A549 (cell line): ENCODE measurements around the gene DAZAP1. TPM values are rescaled to one million over a fixed set of nuclear protein-coding genes. Genes with fewer than 3 reads are reported as not detected.

Source experiments
- ATAC-seq, 2 experiments: fragments of 200-7000 bp in 1 of 2; fragments of >200 bp in 1 of 2; cut with Nextera tagmentation in 1 of 2; cut with Tn5 transposase in 1 of 2; 3 replicates each; pipeline versions ENCODE4 v1.8.0 to v1.9.1; 2018 to 2020; ENCODE audit warnings: mild to moderate bottlenecking in 1 of 2, moderate library complexity in 1 of 2
- CTCF ChIA-PET: fragments of 300-600 bp; sonication (Branson Sonifier 250); formaldehyde crosslinking; extraction: SDS; loops from one replicate; lab custom pipeline; 2021; ENCODE audit warnings: antibody characterized with exemption, inconsistent platforms; lab: Yijun Ruan, JAX
- POLR2A ChIA-PET: fragments of 350-600 bp; formaldehyde crosslinking; extraction: SDS; loops from one replicate; lab custom pipeline; 2021; ENCODE audit warnings: antibody characterized with exemption, inconsistent platforms; lab: Yijun Ruan, JAX
- DNase-seq, 2 experiments: peaks; one replicate each; pipeline versions ENCODE4 v3.0.0 to v3.0.0-alpha.2; 2011 to 2016; ENCODE audit warnings: low read depth in 1 of 2, low spot score in 1 of 2
- FAIRE-seq: peaks from 2 replicates; lab custom pipeline; 2011; peaks lifted over from hg19 to GRCh38; lab: Jason Lieb, UNC
- H3K27ac ChIP-seq, 2 experiments: fragments of >200 bp; sonication (Bioruptor Twin); formaldehyde crosslinking; 3 replicates each; pipeline ENCODE4 v1.5.1; 2016 to 2017
- H3K4me1 ChIP-seq: fragments of >200 bp; sonication (Bioruptor Twin); formaldehyde crosslinking; 3 replicates; pipeline ENCODE4 v1.6.1; 2016
- H3K4me2 ChIP-seq: fragments of >200 bp; sonication (Bioruptor Twin); formaldehyde crosslinking; 3 replicates; pipeline ENCODE4 v1.6.1; 2016
- H3K4me3 ChIP-seq: fragments of >200 bp; sonication (Bioruptor Twin); formaldehyde crosslinking; 3 replicates; pipeline ENCODE4 v1.5.1; 2016
- H3K9me3 ChIP-seq: fragments of >200 bp; sonication (Bioruptor Twin); formaldehyde crosslinking; 3 replicates; pipeline ENCODE4 v1.6.1; 2016
- ATOH8 ChIP-seq: fragments of 250-450 bp; sonication (Bioruptor Pico); IDR thresholded peaks from 2 replicates; pipeline ENCODE4 v1.5.0; 2020; ENCODE audit warnings: low read depth, mild to moderate bottlenecking, moderate library complexity
- BCL3 ChIP-seq: fragments of >200 bp; sonication (Bioruptor Twin); formaldehyde crosslinking; IDR thresholded peaks from 3 replicates; pipeline ENCODE4 v1.6.1; 2016
- BHLHE40 ChIP-seq: IDR thresholded peaks from 2 replicates; pipeline ENCODE4 v1.6.1; 2012; ENCODE audit warnings: low read depth, low read length, inconsistent platforms
- CEBPB ChIP-seq, 2 experiments: fragments of >200 bp in 1 of 2; sonication (Bioruptor Twin) in 1 of 2; formaldehyde crosslinking in 1 of 2; IDR thresholded peaks; 2 replicates each; pipeline ENCODE4 v1.6.1; 2012 to 2016
- CHD2 ChIP-seq: fragments of 150-350 bp; IDR thresholded peaks from 2 replicates; pipeline ENCODE4 v1.6.1; 2014; ENCODE audit warnings: low read length; ENCODE audit not compliant: partially characterized antibody
- EHMT2 ChIP-seq: fragments of 200-600 bp; sonication (generic); IDR thresholded peaks from 2 replicates; pipeline ENCODE4 v1.6.1; 2016; ENCODE audit warnings: antibody characterized with exemption, low read depth, mild to moderate bottlenecking, moderate library complexity
- ELK1 ChIP-seq: fragments of 150-350 bp; IDR thresholded peaks from 2 replicates; pipeline ENCODE4 v1.6.1; 2014; ENCODE audit warnings: low read depth, mild to moderate bottlenecking, low read length
- FOSB ChIP-seq: fragments of 250-450 bp; sonication (Bioruptor Pico); IDR thresholded peaks from 2 replicates; pipeline ENCODE4 v1.5.0; 2020; ENCODE audit warnings: mild to moderate bottlenecking, moderate library complexity
- FOXS1 ChIP-seq: fragments of 250-450 bp; sonication (Bioruptor Pico); IDR thresholded peaks from 2 replicates; pipeline ENCODE4 v1.5.0; 2020; ENCODE audit warnings: mild to moderate bottlenecking, moderate library complexity
- HEYL ChIP-seq: fragments of 250-450 bp; sonication (Bioruptor Pico); IDR thresholded peaks from 2 replicates; pipeline ENCODE4 v1.8.0; 2021; ENCODE audit warnings: mild to moderate bottlenecking, moderate library complexity
- KDM1A ChIP-seq: fragments of 200-600 bp; sonication (generic); IDR thresholded peaks from 2 replicates; pipeline ENCODE4 v1.6.1; 2016; ENCODE audit warnings: low read depth, mild to moderate bottlenecking
- MAX ChIP-seq: IDR thresholded peaks from 2 replicates; pipeline ENCODE4 v1.6.1; 2012
- NPAS2 ChIP-seq: fragments of 250-450 bp; sonication (Bioruptor Pico); IDR thresholded peaks from 2 replicates; pipeline ENCODE4 v1.8.0; 2022; ENCODE audit warnings: mild to moderate bottlenecking, moderate library complexity, borderline replicate concordance
- RAD21 ChIP-seq, 2 experiments: fragments of >200 bp in 1 of 2; sonication (Bioruptor Twin) in 1 of 2; formaldehyde crosslinking in 1 of 2; IDR thresholded peaks in 1 of 2; conservative IDR thresholded peaks in 1 of 2; 2 replicates in 1 of 2; 3 replicates in 1 of 2; pipeline ENCODE4 v1.6.1; 2012 to 2018; ENCODE audit warnings: inconsistent platforms in 1 of 2
- RCOR1 ChIP-seq: fragments of 150-350 bp; IDR thresholded peaks from 2 replicates; pipeline ENCODE4 v1.6.1; 2014; ENCODE audit warnings: antibody characterized with exemption, low read length, low read depth
- RNF2 ChIP-seq: fragments of 200-600 bp; sonication (generic); IDR thresholded peaks from 2 replicates; pipeline ENCODE4 v1.6.1; 2016; ENCODE audit warnings: low read depth, mild to moderate bottlenecking, antibody characterized with exemption, moderate library complexity, borderline replicate concordance
- SMC3 ChIP-seq: fragments of >200 bp; sonication (Bioruptor Twin); formaldehyde crosslinking; IDR thresholded peaks from 3 replicates; pipeline ENCODE4 v1.6.1; 2018; ENCODE audit warnings: inconsistent platforms
- TP53 ChIP-seq: fragments of 250-450 bp; sonication (Bioruptor Pico); IDR thresholded peaks from 2 replicates; pipeline ENCODE4 v1.5.0; 2021; ENCODE audit warnings: mild to moderate bottlenecking, moderate library complexity
- ZFP36 ChIP-seq: fragments of 450-650 bp; IDR thresholded peaks from 2 replicates; pipeline ENCODE4 v1.6.1; 2014; ENCODE audit warnings: borderline replicate concordance; ENCODE audit not compliant: partially characterized antibody
- ZSCAN20 ChIP-seq: fragments of 250-450 bp; sonication (Bioruptor Pico); IDR thresholded peaks from 2 replicates; pipeline ENCODE4 v1.8.0; 2022; ENCODE audit warnings: mild to moderate bottlenecking, moderate library complexity
- WGBS: methylation state at CpG from one replicate; pipeline ENCODE4 v1.1.6; 2017; ENCODE audit errors: missing lambda C conversion rate; 5-methylcytosine and 5-hydroxymethylcytosine counted together
- polyA plus RNA-seq, 4 experiments: library from polyadenylated mRNA; depleted of rRNA in 3 of 4; stranded (reverse); fragments of >200 nt; fragmentation: RNase III in 1 of 4; extraction: RNeasy Plus Mini Kit Qiagen cat#74134 plus additional on column Dnase treatment in 1 of 4; gene quantifications; 2 replicates in 3 of 4; 3 replicates in 1 of 4; pipeline ENCODE4 v1.2.3, GENCODE V29; 2011 to 2017
- TF ChIP-seq, protein P1 (sequence below): fragments of 250-450 bp; sonication (Bioruptor Pico); IDR thresholded peaks from 2 replicates; pipeline ENCODE4 v1.5.0; 2021; ENCODE audit warnings: mild to moderate bottlenecking, moderate library complexity, borderline replicate concordance

DAZAP1 gene
- polyA plus RNA-seq, 2 of the 4 experiments (the other 2 are of a cell fraction), result 58.9 to 86.3 TPM

- ATAC-seq, result no peak
- peaks cover 4% of the 10 kb centered on the region for H3K4me1 ChIP-seq
- CTCF ChIA-PET, result no interaction called here
Observed at GRCh38 chr19:1433119-1434039, 26.0 kb downstream of the DAZAP1 start.

GRCh38 chr19:1434040-1434366, 26.6 kb downstream of the DAZAP1 start:
- H3K27ac ChIP-seq, result no peak overlapping the region
- H3K9me3 ChIP-seq, result no peaks in the 10 kb centered on the region
- TF ChIP-seq BHLHE40 (no peak), KDM1A (no peak)
- TF ChIP-seq, all 56 proteins: peak for 0
- FAIRE-seq, result no peak
- Histone ChIP-seq H3K4me3 (no peak overlapping the region), H3K4me1 (peaks cover 4% of the 10 kb centered on the region), H3K4me2 (no peak overlapping the region)
- no peak for DNase-seq
- WGBS, result 100% methylated on average over 6 of the region's 17 CpGs
- ATAC-seq, result no peak
- POLR2A ChIA-PET, result no interaction called here
- CTCF ChIA-PET, result no interaction called here

More at GRCh38 chr19:1433119-1434039, 26.0 kb downstream of the DAZAP1 start:
- POLR2A ChIA-PET, result no interaction called here
- Histone ChIP-seq H3K27ac (no peak overlapping the region), H3K4me3 (no peak overlapping the region), H3K4me2 (no peak overlapping the region), H3K9me3 (no peaks in the 10 kb centered on the region)
- FAIRE-seq (no peak), DNase-seq (no peak)
- no peak for TF ChIP-seq RCOR1
- TF ChIP-seq RNF2, result no peak
- no peak for TF ChIP-seq CHD2
- TF ChIP-seq CEBPB (IDR thresholded peaks at IDR 0.05), result no peak
- TF ChIP-seq BCL3, result no peak
- TF ChIP-seq ATOH8, result no peak
- TF ChIP-seq HEYL, result no peak
- TF ChIP-seq FOXS1, result no peak
- no peak for TF ChIP-seq FOSB (CRISPR knock-in tag)
- 85% methylated on average over 11 of the region's 47 CpGs for WGBS

- FAIRE-seq, result no peak
- DNase-seq, result no peak
- peaks cover 4% of the 10 kb centered on the region for H3K4me1 ChIP-seq
- H3K4me2 ChIP-seq, result no peak overlapping the region
- H3K27ac ChIP-seq, result no peak overlapping the region
- no peak overlapping the region for H3K4me3 ChIP-seq
- POLR2A ChIA-PET, result no interaction called here
- no peak for ATAC-seq
- TF ChIP-seq TP53 (CRISPR knock-in tag) (no peak), RCOR1 (no peak)
- CTCF ChIA-PET, result interaction anchor here (1.0 kb wide), 1 partner anchor 18 kb away, joined by 4 read pairs; no protein-coding TSS in a partner anchor
- H3K9me3 ChIP-seq, result no peaks in the 10 kb centered on the region
- WGBS, result 77% methylated on average over 7 of the region's 39 CpGs
Observed at GRCh38 chr19:1434577-1435060, 27.2 kb downstream of the DAZAP1 start.

DNA sequence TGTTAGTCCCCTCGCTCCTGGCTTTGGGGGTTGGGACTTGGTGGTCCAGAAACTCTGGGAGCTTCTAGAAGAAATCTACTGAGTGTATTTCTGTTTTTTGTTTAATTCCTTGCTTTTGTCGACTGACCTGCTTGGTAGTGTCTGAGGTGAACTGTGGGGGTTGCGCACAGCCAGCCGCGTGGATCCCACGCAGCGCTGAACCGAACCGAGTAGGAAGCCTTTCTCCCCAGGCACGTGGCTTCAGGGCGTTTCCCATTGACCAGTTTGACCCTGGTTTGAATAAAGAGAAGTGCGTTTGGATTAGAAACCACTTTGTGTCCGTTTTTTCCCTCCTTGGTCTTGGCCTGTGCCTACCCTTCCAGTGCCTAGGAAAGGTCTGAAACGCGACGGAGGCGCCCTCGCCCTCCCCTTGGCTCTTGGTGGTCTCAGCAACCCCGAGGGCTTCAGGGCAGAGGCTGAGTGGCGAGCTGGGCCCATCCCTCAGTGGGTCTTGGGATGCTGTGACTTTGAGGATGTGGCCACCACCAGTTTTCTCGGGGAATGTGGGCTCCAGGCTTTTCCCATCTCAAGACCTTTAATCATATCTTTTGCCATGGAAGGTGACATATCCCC, 28.1 kb downstream of the DAZAP1 start:
- no peaks in the 10 kb centered on the region for H3K9me3 ChIP-seq
- H3K4me2 ChIP-seq, result no peak overlapping the region
- H3K4me1 ChIP-seq, result peaks cover 8% of the 10 kb centered on the region
- H3K4me3 ChIP-seq, result no peak overlapping the region
- ChIA-PET POLR2A (no interaction called here), CTCF (interaction anchor here (1.0 kb wide), 1 partner anchor 18 kb away, joined by 4 read pairs; no protein-coding TSS in a partner anchor)
- H3K27ac ChIP-seq, result no peak overlapping the region
- no peak for FAIRE-seq
- WGBS, result 93% methylated on average over 21 of the region's 21 CpGs
- DNase-seq, result no peak
- no peak for ATAC-seq
- TF ChIP-seq RAD21 (conservative IDR thresholded peaks at IDR 0.05 in 1 of 2, IDR thresholded peaks at IDR 0.05 in 1 of 2), result no peak
- TF ChIP-seq, protein P1, sequence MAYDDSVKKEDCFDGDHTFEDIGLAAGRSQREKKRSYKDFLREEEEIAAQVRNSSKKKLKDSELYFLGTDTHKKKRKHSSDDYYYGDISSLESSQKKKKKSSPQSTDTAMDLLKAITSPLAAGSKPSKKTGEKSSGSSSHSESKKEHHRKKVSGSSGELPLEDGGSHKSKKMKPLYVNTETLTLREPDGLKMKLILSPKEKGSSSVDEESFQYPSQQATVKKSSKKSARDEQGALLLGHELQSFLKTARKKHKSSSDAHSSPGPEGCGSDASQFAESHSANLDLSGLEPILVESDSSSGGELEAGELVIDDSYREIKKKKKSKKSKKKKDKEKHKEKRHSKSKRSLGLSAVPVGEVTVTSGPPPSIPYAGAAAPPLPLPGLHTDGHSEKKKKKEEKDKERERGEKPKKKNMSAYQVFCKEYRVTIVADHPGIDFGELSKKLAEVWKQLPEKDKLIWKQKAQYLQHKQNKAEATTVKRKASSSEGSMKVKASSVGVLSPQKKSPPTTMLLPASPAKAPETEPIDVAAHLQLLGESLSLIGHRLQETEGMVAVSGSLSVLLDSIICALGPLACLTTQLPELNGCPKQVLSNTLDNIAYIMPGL (CRISPR knock-in tag), result no peak
- no peak for TF ChIP-seq NPAS2
- no peak for TF ChIP-seq EHMT2
- no peak for TF ChIP-seq ZFP36
- no peak for TF ChIP-seq ELK1
- no peak for TF ChIP-seq SMC3
- no peak for TF ChIP-seq MAX
- no peak for TF ChIP-seq ZSCAN20
- no peak for TF ChIP-seq FOSB (CRISPR knock-in tag)
